Activated B cell treated with CpG ODN at 0.5 μM for 24 hours (primary cell): ENCODE results near the gene GMPR. TPM values are rescaled to one million over a fixed set of nuclear protein-coding genes. Genes with fewer than 3 reads are reported as not detected.

Experiments used
- ATAC-seq: fragments of 200-7000 bp; cut with Tn5 transposase; one replicate; pipeline ENCODE4 v1.10.0; 2021; ENCODE audit warnings: low read depth, mild to moderate bottlenecking, moderate library complexity
- CTCF ChIA-PET: fragments of 350-600 bp; sonication (Branson Sonifier 250); formaldehyde crosslinking; loops from one replicate; lab custom pipeline; 2021; ENCODE audit warnings: antibody characterized with exemption; lab: Charles Lee
- POLR2A ChIA-PET: fragments of 350-600 bp; sonication (Branson Sonifier 250); formaldehyde crosslinking; loops from one replicate; lab custom pipeline; 2021; ENCODE audit warnings: antibody characterized with exemption; lab: Charles Lee
- DNase-seq: peaks from one replicate; pipeline ENCODE4 v3.0.0; 2022
- H3K27ac Mint-ChIP-seq: one replicate; pipeline ENCODE4 v1.8.0; 2020; ENCODE audit warnings: mixed read lengths
- H3K27me3 Mint-ChIP-seq: one replicate; pipeline ENCODE4 v1.8.0; 2021; ENCODE audit warnings: mixed read lengths
- H3K36me3 Mint-ChIP-seq: one replicate; pipeline ENCODE4 v1.8.0; 2021; ENCODE audit warnings: low read depth, mixed read lengths
- H3K4me1 Mint-ChIP-seq: one replicate; pipeline ENCODE4 v1.8.0; 2021; ENCODE audit warnings: mixed read lengths
- H3K4me3 Mint-ChIP-seq: one replicate; pipeline ENCODE4 v1.8.0; 2020; ENCODE audit warnings: mild to moderate bottlenecking, mixed read lengths
- H3K9me3 Mint-ChIP-seq: one replicate; pipeline ENCODE4 v1.8.0; 2020; ENCODE audit warnings: mixed read lengths
- intact Hi-C: fragments of 100-400 bp; cut with micrococcal nuclease; formaldehyde crosslinking; loops from one replicate; pipeline ENCODE4 v1.15.1; 2024
- total RNA-seq: library from RNA; stranded (reverse); gene quantifications from 2 replicates; pipeline ENCODE4 v1.2.3, GENCODE V29; 2022
- TF ChIP-seq, protein P1 (sequence below): fragments of 200-600 bp; IDR thresholded peaks from one replicate; pipeline ENCODE4 v1.8.0; 2022; ENCODE audit warnings: antibody characterized with exemption, mild to moderate bottlenecking

Gene GMPR
- total RNA-seq, 1 donor from 2014 or later = 0.47 TPM

DNA sequence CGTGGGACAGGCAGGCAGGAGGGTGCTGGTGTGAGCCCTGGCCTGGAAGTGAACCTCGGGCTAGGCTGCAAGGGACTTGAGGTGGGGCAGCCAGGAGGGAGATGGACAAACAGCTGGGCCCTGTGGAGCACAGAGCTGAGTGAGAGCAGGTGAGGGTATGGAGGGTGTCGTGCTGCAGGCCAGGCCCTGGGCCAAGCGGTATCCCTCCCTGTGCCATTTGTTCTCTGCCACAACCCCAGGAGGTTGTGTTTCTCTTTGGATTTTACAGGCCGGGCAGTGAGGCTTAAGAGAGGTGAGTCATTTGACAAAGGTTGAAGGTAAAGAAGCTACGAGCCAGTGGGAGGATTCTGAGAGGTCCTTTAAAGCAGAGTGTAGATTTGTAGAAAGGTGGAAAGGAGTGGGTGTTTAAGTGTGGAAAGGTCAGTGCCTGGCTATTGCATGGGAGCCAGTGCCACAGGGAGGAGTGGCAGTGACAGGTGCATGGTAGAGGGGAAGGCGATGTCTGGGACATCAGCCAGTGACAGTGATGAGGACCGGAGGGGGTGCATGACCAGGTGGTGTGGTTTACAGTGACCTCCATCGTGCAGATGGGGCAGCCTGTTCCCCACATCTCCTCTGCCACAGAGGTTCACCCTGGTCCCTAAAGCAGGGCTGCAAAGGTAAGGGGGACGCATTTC is 39.8 kb downstream of the GMPR start:
- H3K4me3 Mint-ChIP-seq = no peak overlapping the region
- POLR2A ChIA-PET = no interaction called here

DNA sequence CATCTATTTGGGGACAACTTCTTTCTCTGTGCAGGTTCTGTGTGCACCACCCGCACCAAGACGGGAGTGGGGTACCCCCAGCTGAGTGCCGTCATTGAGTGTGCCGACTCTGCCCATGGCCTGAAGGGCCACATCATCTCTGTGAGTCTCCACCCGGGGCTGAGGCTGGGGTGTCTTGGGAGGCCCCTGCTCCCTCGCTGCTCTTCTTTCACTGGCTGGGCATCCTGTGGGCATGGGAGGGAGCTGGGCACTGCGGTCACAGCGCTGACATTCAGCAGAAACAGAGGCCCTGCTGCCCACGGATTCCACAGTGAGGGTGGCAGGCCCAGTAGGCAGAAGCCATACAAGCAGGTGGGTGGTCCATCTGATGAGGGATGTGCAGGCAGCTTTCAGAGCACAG is 40.4 kb downstream of the GMPR start:
- Mint-ChIP-seq H3K9me3 (no peaks in the 10 kb centered on the region), H3K27me3 (peaks cover 9% of the 10 kb centered on the region), H3K4me1 (peaks cover 2% of the 10 kb centered on the region), H3K27ac (no peak overlapping the region), H3K36me3 (no peaks in the 10 kb centered on the region), H3K4me3 (no peak overlapping the region)
- TF ChIP-seq, protein P1, sequence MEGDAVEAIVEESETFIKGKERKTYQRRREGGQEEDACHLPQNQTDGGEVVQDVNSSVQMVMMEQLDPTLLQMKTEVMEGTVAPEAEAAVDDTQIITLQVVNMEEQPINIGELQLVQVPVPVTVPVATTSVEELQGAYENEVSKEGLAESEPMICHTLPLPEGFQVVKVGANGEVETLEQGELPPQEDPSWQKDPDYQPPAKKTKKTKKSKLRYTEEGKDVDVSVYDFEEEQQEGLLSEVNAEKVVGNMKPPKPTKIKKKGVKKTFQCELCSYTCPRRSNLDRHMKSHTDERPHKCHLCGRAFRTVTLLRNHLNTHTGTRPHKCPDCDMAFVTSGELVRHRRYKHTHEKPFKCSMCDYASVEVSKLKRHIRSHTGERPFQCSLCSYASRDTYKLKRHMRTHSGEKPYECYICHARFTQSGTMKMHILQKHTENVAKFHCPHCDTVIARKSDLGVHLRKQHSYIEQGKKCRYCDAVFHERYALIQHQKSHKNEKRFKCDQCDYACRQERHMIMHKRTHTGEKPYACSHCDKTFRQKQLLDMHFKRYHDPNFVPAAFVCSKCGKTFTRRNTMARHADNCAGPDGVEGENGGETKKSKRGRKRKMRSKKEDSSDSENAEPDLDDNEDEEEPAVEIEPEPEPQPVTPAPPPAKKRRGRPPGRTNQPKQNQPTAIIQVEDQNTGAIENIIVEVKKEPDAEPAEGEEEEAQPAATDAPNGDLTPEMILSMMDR = no peak
- no peak for ATAC-seq
- POLR2A ChIA-PET = no interaction called here
- CTCF ChIA-PET = no interaction called here
- DNase-seq = no peak
- intact Hi-C loops = no loop called here

More for the DNA sequence above, 39.8 kb downstream of the GMPR start:
- DNase-seq (no peak), ATAC-seq (no peak)
- Mint-ChIP-seq H3K4me1 (peaks cover 2% of the 10 kb centered on the region), H3K27ac (no peak overlapping the region), H3K27me3 (peaks cover 9% of the 10 kb centered on the region), H3K9me3 (no peaks in the 10 kb centered on the region), H3K36me3 (no peaks in the 10 kb centered on the region)
- CTCF ChIA-PET = interaction anchor here (1.6 kb wide), 1 partner anchor 53 kb away, joined by 3 read pairs; no protein-coding TSS in a partner anchor
- intact Hi-C loops = no loop called here
- TF ChIP-seq, protein P1 = no peak

DNA sequence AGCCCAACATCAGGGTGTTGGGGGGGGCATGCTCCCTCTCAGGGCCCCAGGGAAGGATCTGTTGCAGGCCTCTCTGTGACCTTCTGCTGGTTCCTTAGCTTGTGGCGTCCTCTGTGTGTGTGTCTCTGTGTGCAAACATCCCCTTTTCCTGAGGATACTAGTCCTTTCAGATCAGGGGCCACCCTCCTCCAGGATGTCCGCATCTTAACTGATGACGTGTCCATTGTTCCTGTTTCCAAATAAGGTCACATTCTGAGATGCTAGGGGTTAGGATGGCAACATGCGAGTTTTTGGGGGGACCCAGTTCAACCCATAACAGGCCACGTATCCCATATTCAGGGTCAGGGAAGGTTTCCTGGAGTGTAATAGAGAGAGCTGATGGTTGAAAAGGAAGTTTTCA is 40.9 kb downstream of the GMPR start:
- peaks cover 2% of the 10 kb centered on the region for H3K4me1 Mint-ChIP-seq
- H3K27ac Mint-ChIP-seq = no peak overlapping the region
- H3K36me3 Mint-ChIP-seq = no peaks in the 10 kb centered on the region
- ChIA-PET POLR2A (no interaction called here), CTCF (no interaction called here)
- DNase-seq (no peak), ATAC-seq (no peak)
- no peak overlapping the region for H3K4me3 Mint-ChIP-seq
- intact Hi-C loops = no loop called here
- no peaks in the 10 kb centered on the region for H3K9me3 Mint-ChIP-seq
- H3K27me3 Mint-ChIP-seq = peaks cover 9% of the 10 kb centered on the region
- TF ChIP-seq, protein P1 = no peak

DNA sequence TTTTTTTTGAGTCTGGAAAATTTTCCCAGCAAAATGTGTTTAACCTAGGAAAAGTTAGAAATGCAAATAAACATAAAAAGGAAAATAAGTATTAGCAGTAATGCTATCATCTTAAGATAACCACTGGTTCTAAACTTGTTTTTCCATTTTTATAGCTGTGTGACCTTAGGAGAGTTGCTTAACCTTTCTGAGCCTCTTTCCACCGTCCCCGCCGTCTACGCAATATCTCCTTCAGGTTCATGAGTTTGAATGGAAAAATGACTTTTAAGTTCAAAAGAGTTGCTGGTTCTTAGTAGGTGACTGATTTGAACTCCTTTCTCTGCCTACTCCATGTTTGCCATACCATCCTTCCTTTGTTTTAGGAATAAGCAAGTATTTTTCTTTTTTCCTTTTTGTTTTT is 44.0 kb downstream of the GMPR start:
- Mint-ChIP-seq H3K27me3 (peaks cover 4% of the 10 kb centered on the region), H3K9me3 (no peaks in the 10 kb centered on the region), H3K4me1 (no peaks in the 10 kb centered on the region), H3K36me3 (no peaks in the 10 kb centered on the region), H3K27ac (no peak overlapping the region), H3K4me3 (no peak overlapping the region)
- no peak for DNase-seq
- intact Hi-C loops = no loop called here
- no peak for ATAC-seq
- TF ChIP-seq, protein P1 = no peak
- POLR2A ChIA-PET = no interaction called here
- CTCF ChIA-PET = no interaction called here

DNA sequence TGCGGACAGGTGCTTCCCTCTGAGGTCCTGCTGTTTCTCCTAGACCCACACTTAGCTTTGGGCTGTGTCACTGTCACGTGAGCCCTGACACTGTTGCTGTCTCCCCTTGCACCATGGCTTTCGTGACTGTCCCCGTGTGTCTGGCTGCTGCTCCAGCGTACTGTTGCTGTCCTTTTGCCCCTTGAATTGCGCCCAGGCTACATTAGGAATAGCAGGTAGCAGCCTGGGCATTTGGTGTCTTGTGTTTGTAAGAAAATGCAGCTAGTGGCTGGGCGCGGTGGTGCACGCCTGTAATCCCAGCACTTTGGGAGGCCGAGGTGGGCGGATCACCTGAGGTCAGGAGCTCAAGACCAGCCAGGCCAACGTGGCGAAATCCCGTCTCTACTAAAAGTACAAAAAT is 46.1 kb downstream of the GMPR start:
- no peak overlapping the region for H3K4me3 Mint-ChIP-seq
- no peaks in the 10 kb centered on the region for H3K36me3 Mint-ChIP-seq
- H3K4me1 Mint-ChIP-seq = no peaks in the 10 kb centered on the region
- H3K27me3 Mint-ChIP-seq = no peaks in the 10 kb centered on the region
- intact Hi-C loops = no loop called here
- H3K27ac Mint-ChIP-seq = no peak overlapping the region
- no peak for DNase-seq
- CTCF ChIA-PET = interaction anchor here (1.2 to 1.6 kb wide), 2 partner anchors 16 to 48 kb away, joined by 3 read pairs; no protein-coding TSS in a partner anchor
- POLR2A ChIA-PET = no interaction called here
- TF ChIP-seq, protein P1 = no peak
- no peaks in the 10 kb centered on the region for H3K9me3 Mint-ChIP-seq
- no peak for ATAC-seq
